HG03521 (cell line): ENCODE data around the gene ROR2.

Experiments
- ATAC-seq: cut with Tn5 transposase; IDR thresholded peaks from one replicate; pipeline ENCODE4 v1.9.1; 2021; ENCODE audit warnings: mild to moderate bottlenecking, moderate library complexity; ENCODE audit not compliant: unreplicated experiment

The ROR2 gene

DNA sequence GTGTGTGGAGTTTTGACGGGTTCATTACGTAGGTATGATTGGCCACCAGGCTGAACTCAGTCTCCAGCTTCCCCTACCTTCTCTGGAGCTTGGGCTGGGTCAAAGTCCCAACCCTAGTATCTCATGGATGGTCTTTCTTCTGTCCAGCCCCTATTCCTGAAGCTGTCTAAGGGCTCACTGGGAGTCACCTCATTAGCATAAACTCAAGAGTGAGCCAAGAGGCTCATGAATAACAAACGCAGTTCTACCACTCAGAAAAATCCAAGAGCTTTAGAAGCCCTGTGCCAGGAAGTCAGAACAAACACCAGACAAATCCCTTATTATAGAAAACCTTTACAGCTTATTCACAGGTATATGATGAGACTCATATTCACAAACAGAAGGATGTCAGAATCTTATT, 346.1 kb downstream of the ROR2 start:
- no peak for ATAC-seq

DNA sequence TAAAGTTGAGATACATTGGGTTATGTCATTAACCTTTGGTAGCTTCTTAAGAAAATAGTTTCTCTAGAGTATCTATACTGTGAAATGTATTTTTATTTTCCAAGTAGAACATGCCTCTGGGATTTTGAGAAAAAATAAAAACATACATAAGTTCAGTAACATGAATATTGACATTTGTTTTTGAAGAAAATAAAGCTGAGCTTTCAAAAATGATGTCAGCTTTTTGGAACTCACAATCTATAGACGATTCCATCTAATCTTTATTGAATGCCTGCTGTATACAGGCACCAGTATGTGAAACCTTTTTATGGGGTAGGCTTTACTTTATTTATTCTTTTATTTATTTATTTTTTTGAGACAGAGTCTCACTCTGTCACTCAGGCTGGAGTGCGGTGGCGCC, 350.5 kb downstream of the ROR2 start:
- ATAC-seq: no peak

DNA sequence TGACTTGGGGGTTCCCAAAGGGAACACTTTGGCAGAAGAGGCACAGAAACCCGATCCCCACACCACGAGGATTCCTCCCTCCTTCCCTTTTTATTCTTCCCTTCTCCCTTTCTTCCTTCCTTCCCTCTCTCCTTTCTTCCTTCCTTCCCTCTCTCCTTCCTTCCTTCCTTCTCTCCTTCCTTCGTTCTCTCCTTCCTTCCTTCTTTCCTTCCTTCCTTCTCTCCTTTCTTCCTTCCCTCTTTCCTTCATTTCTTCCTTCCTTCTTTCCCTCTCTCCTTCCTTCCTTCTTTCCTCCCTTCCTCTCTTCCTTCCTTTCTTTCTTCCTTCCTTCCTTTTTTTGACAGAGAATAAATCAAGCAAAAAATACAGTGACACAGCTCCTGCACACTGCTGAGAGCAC, 358.4 kb downstream of the ROR2 start:
- ATAC-seq: no peak

DNA sequence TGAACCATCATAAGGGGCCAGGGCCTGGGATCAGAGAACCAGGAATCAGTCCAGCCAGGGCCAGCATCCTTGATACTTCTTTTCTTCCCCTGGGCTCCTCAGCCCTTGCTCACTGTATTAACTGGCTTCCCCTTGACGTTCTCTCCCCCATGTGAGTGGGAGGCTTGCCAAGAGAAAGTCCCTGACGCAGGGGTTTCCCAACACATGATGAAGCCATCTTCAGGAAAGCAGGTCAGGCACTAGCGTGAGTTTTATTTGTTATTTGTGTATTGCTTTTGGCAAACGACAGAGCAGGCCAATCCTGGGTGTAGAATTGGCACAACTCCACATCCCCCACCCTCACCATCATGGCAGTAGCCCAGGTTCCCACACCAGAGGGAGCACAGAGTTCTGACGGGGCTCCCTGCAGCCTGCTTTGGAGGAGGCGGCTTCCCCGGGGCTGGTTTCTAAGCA, 360.9 kb downstream of the ROR2 start:
- no peak for ATAC-seq

DNA sequence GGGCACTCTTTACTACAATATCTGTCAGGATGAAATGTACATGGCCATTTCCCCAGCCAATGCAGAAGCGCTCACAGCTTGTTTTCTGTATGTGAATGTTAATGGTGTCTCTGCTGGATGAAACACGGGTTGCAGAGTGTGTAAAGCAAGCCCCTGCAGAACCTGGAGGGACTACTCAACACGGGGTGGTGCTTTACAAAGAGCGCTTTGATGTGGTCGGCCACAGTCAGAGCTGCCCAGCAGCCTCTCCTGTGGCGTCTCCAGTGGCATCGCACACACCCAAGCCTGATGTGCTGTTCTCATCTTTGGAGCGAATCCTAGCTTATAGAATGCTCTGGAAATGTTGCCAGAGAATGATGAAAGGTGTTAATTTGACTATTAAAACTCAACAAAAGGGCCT, 363.7 kb downstream of the ROR2 start:
- ATAC-seq: no peak

DNA sequence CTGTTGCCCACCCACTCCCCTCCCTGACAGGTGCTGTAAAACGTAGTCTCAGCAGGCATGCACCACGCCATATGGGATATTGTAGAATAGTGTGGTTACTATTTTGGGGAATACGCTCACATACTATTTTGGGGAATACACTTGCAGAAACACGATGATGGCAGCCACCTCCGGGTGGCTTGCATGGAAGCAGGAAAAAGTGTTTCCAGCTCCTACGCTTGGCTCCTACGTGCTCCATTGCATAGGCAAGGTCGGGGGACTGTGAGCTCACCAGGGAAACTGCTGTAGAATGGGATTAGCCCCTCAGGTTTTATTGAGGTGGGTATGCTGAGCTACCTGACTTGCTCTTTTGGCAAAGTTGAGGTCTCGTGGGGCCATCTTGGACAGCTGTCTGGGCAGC, 366.1 kb downstream of the ROR2 start:
- ATAC-seq: no peak

DNA sequence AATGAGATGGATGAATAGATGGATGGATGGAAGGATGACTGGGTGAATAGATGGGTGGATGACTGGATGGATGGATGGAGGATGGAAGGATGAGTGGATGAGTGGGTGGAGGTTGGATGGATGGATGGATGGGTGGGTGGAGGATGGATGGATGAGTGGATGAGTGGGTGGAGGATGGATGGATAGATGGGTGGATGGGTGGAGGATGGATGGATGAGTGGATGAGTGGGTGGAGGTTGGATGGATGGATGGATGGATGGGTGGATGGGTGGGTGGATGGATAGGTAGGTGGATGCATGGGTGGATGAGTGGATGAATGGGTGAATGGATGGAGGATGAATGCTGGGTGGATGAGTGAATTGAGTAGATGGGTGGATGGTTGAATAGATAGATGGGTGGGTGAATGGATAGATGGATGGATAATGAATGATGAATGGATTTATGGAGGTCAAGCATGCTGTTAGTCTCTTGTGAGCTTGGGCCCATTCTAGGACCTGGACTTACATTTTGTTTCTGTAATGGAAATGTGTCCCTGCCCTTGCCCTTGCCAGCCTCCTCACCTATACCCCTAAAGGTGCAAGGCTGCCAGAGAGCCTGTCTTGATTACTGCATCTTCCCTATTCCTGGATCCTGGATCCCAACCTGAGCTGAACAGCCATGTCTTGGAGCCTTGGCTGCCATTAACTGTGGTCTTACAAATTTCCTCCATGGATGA, 366.7 kb downstream of the ROR2 start:
- no peak for ATAC-seq

DNA sequence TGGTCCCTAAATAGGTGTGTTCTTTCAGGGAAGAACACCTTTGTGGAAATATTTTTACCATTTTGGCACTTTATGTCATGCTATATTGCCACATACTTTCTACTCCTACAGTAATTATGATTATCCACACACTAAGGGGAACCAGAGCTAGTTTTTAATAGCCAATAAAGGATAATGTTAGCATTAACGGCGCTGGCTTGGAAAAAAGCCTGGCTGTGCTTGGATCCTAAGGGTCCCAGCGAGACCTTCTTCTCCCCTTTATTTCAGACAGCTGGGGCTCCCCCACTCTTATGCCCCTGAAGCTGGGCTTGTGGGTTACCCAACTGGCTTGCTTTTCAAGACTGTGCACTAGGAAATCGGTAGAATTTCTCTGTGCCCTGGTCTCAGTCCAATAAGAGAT, 367.8 kb downstream of the ROR2 start:
- no peak for ATAC-seq

DNA sequence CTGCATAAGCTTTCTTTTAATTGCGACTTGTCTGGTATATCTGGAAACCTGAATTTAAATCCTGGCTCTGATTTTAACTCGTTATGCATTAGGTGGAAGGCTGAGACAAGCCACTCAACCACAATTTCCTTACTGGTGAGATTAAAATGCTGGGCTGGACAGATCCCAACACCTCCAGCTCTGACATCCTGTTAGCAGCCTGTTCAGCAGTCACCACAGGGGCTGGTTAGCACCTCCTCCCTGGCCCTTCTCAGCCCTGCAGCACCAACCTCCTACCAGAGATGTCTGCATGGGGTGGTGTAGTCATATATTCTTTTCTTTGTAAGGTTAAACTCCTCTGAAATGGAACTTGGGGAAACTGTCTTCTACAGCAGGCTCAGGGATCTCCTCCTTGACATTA, 369.9 kb downstream of the ROR2 start:
- no peak for ATAC-seq

DNA sequence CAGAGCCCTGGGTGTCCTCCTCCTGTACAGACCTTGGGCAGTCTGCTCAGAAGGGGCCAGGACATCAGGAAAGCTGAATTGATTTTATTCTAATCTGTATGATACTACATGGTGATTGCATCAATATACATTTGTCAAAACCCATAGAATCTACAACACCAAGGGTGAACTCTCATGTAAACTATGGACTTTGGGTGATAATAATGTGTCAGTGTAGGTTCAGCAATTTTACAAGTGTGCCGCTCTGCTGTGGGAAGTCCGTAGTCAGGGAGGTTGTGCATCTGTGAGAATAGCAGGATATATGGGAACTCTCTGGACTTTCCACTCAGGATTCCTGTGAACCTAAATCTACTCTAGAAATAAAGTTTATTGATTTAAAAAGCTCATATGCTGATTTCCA, 371.1 kb downstream of the ROR2 start:
- no peak for ATAC-seq

DNA sequence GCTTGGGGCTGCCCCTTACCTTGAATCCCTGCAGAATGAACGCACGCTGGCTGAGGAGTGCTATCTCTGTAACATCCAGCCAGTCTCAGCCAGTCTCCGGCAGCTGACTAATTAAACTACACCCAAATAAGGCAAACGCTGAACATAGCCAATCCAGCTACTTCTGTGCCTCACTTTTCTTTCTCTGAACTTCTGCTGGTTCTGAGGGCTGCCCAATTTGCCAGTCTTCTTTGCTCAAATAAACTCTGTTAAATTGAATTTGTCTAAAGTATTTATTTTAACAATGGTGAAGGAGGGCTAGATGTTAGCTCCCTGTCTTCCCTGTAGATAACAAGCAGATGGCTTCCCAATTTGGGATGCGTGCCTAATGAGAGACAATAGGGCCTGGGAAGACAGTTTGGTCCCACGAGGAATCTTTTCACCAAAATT, 372.4 kb downstream of the ROR2 start:
- no peak for ATAC-seq

DNA sequence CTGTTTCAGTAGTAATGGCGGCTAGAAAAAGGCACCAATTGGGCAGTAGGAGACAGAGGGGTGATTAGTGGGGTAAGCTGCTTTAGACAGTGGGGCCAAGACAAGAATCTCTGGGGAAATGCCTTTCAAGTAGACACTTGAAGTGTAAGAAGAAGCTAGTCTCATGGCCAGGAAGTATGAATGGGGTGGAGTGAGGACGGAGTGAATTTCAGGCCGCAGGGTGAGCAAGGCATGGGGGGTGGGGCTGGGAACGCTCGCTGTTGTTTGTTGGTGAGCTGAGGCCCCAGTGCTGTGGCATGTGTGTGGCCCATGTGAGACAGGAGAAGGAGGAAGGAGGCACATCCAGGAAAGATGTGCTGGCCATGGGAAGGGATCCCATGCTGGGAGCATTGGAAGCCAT, 377.2 kb downstream of the ROR2 start:
- no peak for ATAC-seq

DNA sequence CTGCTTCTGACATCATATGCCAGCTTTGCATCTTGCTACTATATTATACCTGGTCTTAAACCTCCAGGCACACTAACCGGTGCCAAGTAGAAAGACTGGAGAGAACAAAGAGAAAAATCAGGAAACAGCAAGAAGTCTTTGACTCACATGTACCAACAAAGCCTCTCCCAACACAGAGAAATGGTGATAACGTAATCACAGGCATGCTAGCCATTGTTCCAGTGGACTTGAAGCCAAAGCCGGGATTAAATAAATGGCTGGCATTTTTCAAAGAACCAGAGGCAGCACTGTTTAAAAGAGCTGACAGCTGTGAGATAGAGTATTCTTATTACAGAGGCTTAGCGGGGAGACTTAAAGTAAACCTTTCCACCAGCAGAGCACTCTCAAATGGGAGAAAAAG, 378.0 kb downstream of the ROR2 start:
- no peak for ATAC-seq

DNA sequence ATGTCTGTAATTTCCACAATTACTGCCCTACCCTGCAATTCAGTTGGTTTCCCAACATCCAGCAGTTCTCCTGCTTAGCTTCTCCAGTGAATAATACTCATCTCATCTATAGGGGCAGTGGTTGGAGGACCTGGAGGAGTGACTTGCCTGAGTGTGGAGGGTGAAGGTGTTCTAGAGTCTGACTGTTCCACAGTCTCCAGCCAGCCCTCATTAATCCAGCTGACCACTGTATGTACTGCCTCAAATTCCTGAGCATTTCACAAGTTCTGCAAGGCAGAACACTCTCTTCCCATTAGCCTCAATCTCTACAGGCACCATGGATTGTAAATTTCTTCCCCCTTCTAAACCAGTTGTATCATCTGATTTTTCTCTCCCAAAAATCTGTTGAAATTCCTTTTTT, 379.0 kb downstream of the ROR2 start:
- no peak for ATAC-seq

DNA sequence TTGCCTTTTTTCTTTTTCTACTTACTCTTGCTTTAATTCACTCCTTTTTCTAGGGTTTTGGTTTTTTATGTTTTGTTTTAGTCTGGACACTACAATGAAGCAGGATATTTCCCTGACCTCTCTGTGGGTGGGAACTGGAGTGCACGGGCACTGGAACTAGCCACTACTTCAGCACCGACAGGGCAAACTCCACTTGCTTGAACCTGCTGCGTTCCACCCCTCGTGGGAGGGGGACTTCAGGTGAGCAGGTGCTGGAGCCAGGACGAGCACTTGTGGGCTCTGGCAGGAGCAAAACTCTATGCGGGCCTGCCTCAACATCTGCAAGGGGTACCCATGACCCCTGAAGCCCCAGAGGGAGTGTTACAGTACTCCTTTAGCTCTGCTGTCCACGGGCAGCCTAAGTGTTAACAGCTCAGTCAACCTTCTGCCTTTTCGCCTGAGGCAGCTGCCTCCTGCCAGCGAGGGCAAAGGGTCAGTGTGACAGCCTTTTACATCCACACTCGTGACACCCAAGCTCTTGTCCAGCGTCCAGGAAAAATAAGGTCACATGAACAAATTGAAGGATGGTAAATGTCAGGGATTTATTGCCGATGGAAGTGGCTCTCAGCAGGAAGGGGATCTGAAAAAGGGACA, 382.3 kb downstream of the ROR2 start:
- no peak for ATAC-seq

DNA sequence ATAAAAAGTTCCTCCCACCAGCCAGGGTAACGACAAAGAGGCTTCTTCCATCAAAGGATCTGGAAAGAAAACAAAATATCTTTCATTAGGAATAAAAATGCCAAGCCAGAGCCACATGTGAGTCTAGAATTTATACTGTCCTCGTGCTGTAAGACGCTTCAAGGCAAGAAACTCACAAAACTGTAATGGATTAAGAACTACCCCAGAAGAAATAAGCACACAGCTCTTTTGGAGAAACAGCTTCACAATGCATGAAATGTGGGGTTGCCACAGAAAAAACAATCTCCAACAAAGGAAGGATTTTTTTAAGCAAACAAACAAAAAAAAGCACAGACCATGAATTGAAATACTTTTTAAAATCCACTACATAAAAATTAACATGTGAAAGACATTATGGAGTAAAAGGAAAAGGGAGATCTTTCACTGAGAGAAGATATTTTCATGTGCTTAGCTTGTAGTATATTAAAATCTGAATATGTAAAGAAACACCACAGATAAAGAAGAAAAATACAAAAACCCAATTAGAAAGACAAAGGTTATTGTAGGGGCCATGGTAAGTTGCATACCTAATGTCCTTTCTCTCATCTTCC, 385.9 kb downstream of the ROR2 start:
- ATAC-seq: no peak

DNA sequence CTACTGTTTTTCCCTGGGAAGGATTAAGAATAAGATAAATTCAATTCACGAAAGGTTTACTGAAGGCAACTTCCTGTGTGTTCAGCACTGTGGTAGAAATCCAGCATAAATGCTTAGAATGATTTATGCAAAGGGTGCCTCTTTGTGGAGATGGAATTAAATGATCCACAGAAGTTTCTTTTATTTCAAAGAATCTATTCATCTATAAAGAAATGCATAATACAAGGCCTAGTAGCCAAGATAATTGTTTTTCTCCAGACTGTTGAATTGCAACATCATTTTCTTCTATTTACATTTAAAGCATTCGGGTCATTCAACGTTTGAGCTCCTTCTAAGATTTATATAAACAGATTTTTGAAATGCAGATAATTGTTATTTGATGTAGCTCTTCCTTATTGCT, 387.6 kb downstream of the ROR2 start:
- ATAC-seq: no peak

DNA sequence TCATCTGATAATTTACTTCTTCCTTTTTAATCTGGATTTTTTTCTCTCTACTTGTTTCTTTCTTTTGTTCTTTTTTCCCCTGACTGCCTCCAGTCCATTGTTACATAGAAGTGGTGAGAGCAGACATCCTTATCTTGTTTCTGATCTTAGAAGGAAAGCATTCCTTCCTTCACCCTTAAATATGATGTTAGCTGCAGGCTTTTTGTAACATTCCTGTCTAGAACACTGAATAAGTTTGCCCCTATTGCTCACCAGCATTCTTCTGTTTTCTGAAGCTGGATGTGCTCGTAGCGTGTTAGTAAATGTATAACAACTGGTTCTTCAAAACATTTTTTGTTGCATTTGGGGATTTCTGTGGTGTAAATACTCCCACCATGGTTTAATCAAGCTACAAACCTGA, 389.7 kb downstream of the ROR2 start:
- no peak for ATAC-seq

DNA sequence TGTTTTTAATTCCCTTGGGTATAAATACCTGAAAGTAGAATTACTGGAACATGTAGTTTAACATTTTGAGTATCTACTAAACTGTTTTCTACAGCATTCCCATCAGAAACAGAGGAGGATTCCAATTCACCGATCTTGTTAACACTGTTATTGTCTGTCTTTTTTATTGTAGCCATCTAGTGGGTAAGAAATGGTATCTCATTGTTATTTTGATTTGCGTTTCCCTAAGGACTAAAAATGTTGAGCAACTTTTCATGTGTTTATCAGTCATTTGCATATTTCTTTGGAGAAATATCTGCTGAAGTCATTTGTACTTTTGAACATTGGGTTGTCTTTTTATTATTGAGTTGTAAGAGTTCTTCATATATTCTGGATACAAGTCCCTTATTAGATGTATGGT, 391.1 kb downstream of the ROR2 start:
- no peak for ATAC-seq

DNA sequence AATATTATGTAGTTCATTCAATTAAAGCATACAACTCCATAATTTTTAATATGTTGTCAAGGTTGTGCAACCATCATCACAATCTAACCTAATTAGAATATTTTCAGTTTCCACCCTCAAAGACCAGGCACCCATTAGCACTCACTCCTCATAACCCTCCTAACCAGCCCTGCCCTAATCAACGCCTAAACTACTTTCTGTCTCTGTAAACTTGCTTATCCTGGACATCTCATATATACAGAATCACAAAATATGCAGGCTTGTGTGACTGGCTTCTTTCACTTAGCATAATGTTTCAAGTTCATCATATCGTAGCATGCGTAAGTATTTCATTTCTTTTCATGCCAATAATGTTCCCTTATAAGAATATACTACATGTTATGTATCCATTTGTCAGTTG, 391.6 kb downstream of the ROR2 start:
- no peak for ATAC-seq

DNA sequence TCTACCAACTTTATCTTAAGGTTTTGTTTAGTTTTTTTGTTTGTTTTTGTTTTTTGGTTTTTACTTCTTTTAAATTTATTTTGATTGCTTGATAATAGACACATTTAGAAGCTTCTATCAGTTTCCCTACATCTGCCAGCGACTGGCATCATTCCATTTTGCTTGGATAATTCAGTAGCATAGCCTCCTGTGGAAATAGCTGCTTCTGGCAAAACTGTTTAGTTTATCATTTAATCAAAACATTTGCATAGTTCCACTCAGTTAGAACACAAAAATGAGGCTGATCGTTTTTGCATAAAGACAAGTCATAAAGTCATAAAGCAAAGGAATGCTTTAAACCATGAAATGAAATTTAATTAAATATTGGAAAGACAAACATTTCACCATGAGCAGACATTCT, 392.7 kb downstream of the ROR2 start:
- ATAC-seq: no peak

DNA sequence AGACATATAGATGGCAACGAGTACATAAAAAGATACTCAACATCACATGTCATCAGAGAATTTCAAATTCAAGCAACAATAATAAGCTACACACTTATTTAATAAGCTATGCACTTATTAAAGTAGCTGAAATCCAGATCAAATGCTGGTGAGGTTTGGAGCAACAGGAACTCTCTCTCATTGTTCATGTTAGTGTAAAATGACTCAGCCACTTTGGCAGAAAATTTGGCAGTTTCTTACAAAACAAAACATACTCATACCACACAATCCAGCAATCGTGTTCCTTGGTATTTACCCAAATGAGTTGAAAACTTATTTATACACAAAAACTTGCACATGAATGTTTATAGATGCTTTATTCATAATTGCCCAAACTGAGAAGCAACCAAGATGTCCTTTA, 394.9 kb downstream of the ROR2 start:
- ATAC-seq: no peak

DNA sequence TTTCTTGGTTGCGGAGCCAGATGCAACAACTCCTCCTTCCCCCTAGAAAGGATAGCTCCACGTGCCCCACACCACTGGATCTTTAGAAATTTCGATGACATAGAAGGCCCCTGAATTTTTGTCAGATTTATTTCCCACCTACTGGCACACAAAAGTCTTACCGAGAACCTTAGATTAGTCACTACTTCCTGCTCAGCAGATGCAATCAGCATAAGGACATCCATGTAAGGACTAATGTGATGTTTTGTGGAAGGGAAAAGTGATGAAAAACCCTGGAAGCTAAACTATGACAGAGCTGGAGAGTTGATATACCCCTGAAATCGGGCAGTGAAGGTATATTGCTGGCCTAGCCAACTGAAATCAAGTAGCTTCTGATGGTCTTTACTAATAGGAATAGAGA, 400.9 kb downstream of the ROR2 start:
- ATAC-seq: no peak
